Nephron (organoid): ENCODE results near the gene ATP5PO.
"Not testable (repeated sequence)": the region's sequence is repeated elsewhere in the genome, so short reads cannot be mapped to it uniquely, and the experiment has no call there.

ENCODE experiments used
- H3K27ac Mint-ChIP-seq, 3 experiments: 2 replicates each; pipeline ENCODE4 v1.8.0; 2020; ENCODE audit warnings: mixed read lengths in 3 of 3, mild to moderate bottlenecking in 2 of 3, moderate library complexity in 1 of 3
- H3K27me3 Mint-ChIP-seq: 2 replicates; pipeline ENCODE4 v1.8.0; 2021; ENCODE audit warnings: low read depth, mild to moderate bottlenecking, moderate library complexity, mixed read lengths
- H3K36me3 Mint-ChIP-seq: 2 replicates; pipeline ENCODE4 v1.8.0; 2020; ENCODE audit warnings: low read depth, mixed read lengths
- H3K4me1 Mint-ChIP-seq: 2 replicates; pipeline ENCODE4 v1.8.0; 2020; ENCODE audit warnings: mixed read lengths
- H3K4me3 Mint-ChIP-seq, 3 experiments: 2 replicates each; pipeline ENCODE4 v1.8.0; 2020; ENCODE audit warnings: mild to moderate bottlenecking in 3 of 3, mixed read lengths in 3 of 3, moderate library complexity in 2 of 3
- H3K9me3 Mint-ChIP-seq: 2 replicates; pipeline ENCODE4 v1.8.0; 2020; ENCODE audit warnings: mixed read lengths
- CTCF ChIP-seq, 3 experiments: fragments of 200-600 bp; sonication (generic); IDR thresholded peaks; one replicate each; pipeline ENCODE4 v1.5.0; 2021; ENCODE audit warnings: antibody characterized with exemption in 3 of 3; ENCODE audit not compliant: unreplicated experiment in 3 of 3

Gene ATP5PO

GRCh38 chr21:33872881-33873515 lies 42.6 kb downstream of the ATP5PO start:
- peaks cover 6% of the 10 kb centered on the region for H3K36me3 Mint-ChIP-seq
- H3K27me3 Mint-ChIP-seq: peaks cover 3% of the 10 kb centered on the region
- TF ChIP-seq CTCF (IDR thresholded peaks at IDR 0.05; ENCODE audit: unreplicated experiment in 3 of 3): no peak
- no peak overlapping the region for H3K27ac Mint-ChIP-seq
- H3K4me1 Mint-ChIP-seq: no peaks in the 10 kb centered on the region
- peaks cover 4% of the 10 kb centered on the region for H3K9me3 Mint-ChIP-seq
- H3K4me3 Mint-ChIP-seq: no peak overlapping the region

GRCh38 chr21:33871171-33871570 lies 44.4 kb downstream of the ATP5PO start:
- H3K9me3 Mint-ChIP-seq: peaks cover 4% of the 10 kb centered on the region
- TF ChIP-seq CTCF (IDR thresholded peaks at IDR 0.05; ENCODE audit: unreplicated experiment in 3 of 3): no peak
- no peak overlapping the region for H3K27ac Mint-ChIP-seq
- peaks cover 4% of the 10 kb centered on the region for H3K4me1 Mint-ChIP-seq
- H3K27me3 Mint-ChIP-seq: no peaks in the 10 kb centered on the region
- H3K36me3 Mint-ChIP-seq: peaks cover 6% of the 10 kb centered on the region
- H3K4me3 Mint-ChIP-seq: no peak overlapping the region

GRCh38 chr21:33870768-33871167 lies 44.8 kb downstream of the ATP5PO start:
- no peak for TF ChIP-seq CTCF (IDR thresholded peaks at IDR 0.05; ENCODE audit: unreplicated experiment in 3 of 3)
- no peak overlapping the region for H3K27ac Mint-ChIP-seq
- H3K36me3 Mint-ChIP-seq: peaks cover 6% of the 10 kb centered on the region
- no peak overlapping the region for H3K4me3 Mint-ChIP-seq
- H3K9me3 Mint-ChIP-seq: peaks cover 4% of the 10 kb centered on the region
- no peaks in the 10 kb centered on the region for H3K27me3 Mint-ChIP-seq
- H3K4me1 Mint-ChIP-seq: peaks cover 4% of the 10 kb centered on the region

GRCh38 chr21:33869873-33870272 lies 45.7 kb downstream of the ATP5PO start:
- H3K4me1 Mint-ChIP-seq: peaks cover 4% of the 10 kb centered on the region
- no peak overlapping the region for H3K4me3 Mint-ChIP-seq
- H3K27me3 Mint-ChIP-seq: no peaks in the 10 kb centered on the region
- H3K36me3 Mint-ChIP-seq: peaks cover 6% of the 10 kb centered on the region
- peaks cover 4% of the 10 kb centered on the region for H3K9me3 Mint-ChIP-seq
- H3K27ac Mint-ChIP-seq: no peak overlapping the region
- no peak for TF ChIP-seq CTCF (IDR thresholded peaks at IDR 0.05; ENCODE audit: unreplicated experiment in 3 of 3)

- H3K4me1 Mint-ChIP-seq, H3K36me3 Mint-ChIP-seq, H3K4me3 Mint-ChIP-seq, H3K9me3 Mint-ChIP-seq, H3K27me3 Mint-ChIP-seq: not testable (repeated sequence)
- H3K27ac Mint-ChIP-seq: peak overlapping the region in 1 of 3 experiments; percentile 61
These were observed 47.7 kb downstream of the ATP5PO start for GRCh38 chr21:33867868-33868267.

GRCh38 chr21:33866826-33867225 lies 48.8 kb downstream of the ATP5PO start:
- Mint-ChIP-seq H3K9me3 (peaks cover 4% of the 10 kb centered on the region), H3K4me3 (no peak overlapping the region), H3K27ac (no peak overlapping the region), H3K4me1 (peaks cover 4% of the 10 kb centered on the region), H3K36me3 (peaks cover 6% of the 10 kb centered on the region), H3K27me3 (peaks cover 3% of the 10 kb centered on the region)
- no peak for TF ChIP-seq CTCF (IDR thresholded peaks at IDR 0.05; ENCODE audit: unreplicated experiment in 3 of 3)
